T-helper 2 cell treated with Interferon-gamma antibody and Interleukin-4, amounts not matched to agents 5 μg/mL and 100 μg/mL, for 36 hours (primary cell): ENCODE results near the gene ACTL8.
"Not testable (repeated sequence)": the region's sequence is repeated elsewhere in the genome, so short reads cannot be mapped to it uniquely, and the experiment has no call there.

ENCODE experiments used
- DNase-seq: peaks from one replicate; pipeline ENCODE4 v3.0.0; 2021; ENCODE audit warnings: low spot score
- H3K27ac Mint-ChIP-seq: one replicate; pipeline ENCODE4 v1.8.0; 2021; ENCODE audit warnings: mild to moderate bottlenecking, mixed read lengths
- H3K27me3 Mint-ChIP-seq: one replicate; pipeline ENCODE4 v1.8.0; 2021; ENCODE audit warnings: low read depth, mixed read lengths
- H3K36me3 Mint-ChIP-seq: one replicate; pipeline ENCODE4 v1.8.0; 2021; ENCODE audit warnings: low read depth, mixed read lengths
- H3K4me1 Mint-ChIP-seq: one replicate; pipeline ENCODE4 v1.8.0; 2021; ENCODE audit warnings: low read depth, mixed read lengths
- H3K4me3 Mint-ChIP-seq: one replicate; pipeline ENCODE4 v1.8.0; 2022; ENCODE audit warnings: mild to moderate bottlenecking, moderate library complexity, mixed read lengths
- H3K9me3 Mint-ChIP-seq: one replicate; pipeline ENCODE4 v1.8.0; 2021; ENCODE audit warnings: mixed read lengths

Gene ACTL8

GRCh38 chr1:17743008-17743647, 12.0 kb upstream of the ACTL8 start:
- H3K4me1 Mint-ChIP-seq: no peaks in the 10 kb centered on the region
- H3K4me3 Mint-ChIP-seq: no peak overlapping the region
- H3K9me3 Mint-ChIP-seq: no peaks in the 10 kb centered on the region
- no peak for DNase-seq
- no peaks in the 10 kb centered on the region for H3K36me3 Mint-ChIP-seq
- peaks cover 3% of the 10 kb centered on the region for H3K27me3 Mint-ChIP-seq
- H3K27ac Mint-ChIP-seq: no peak overlapping the region

GRCh38 chr1:17743925-17744324, 11.2 kb upstream of the ACTL8 start:
- no peak overlapping the region for H3K27ac Mint-ChIP-seq
- H3K4me1 Mint-ChIP-seq: no peaks in the 10 kb centered on the region
- no peak for DNase-seq
- no peaks in the 10 kb centered on the region for H3K9me3 Mint-ChIP-seq
- no peak overlapping the region for H3K4me3 Mint-ChIP-seq
- H3K27me3 Mint-ChIP-seq: peaks cover 3% of the 10 kb centered on the region
- H3K36me3 Mint-ChIP-seq: no peaks in the 10 kb centered on the region

GRCh38 chr1:17744666-17745478, 10.3 kb upstream of the ACTL8 start:
- H3K9me3 Mint-ChIP-seq: no peaks in the 10 kb centered on the region
- no peaks in the 10 kb centered on the region for H3K4me1 Mint-ChIP-seq
- no peaks in the 10 kb centered on the region for H3K36me3 Mint-ChIP-seq
- DNase-seq: no peak
- peaks cover 3% of the 10 kb centered on the region for H3K27me3 Mint-ChIP-seq
- H3K4me3 Mint-ChIP-seq: no peak overlapping the region
- H3K27ac Mint-ChIP-seq: no peak overlapping the region

GRCh38 chr1:17745479-17745955, 9.6 kb upstream of the ACTL8 start:
- no peak for DNase-seq
- peaks cover 3% of the 10 kb centered on the region for H3K27me3 Mint-ChIP-seq
- no peak overlapping the region for H3K4me3 Mint-ChIP-seq
- no peak overlapping the region for H3K27ac Mint-ChIP-seq
- no peaks in the 10 kb centered on the region for H3K4me1 Mint-ChIP-seq
- no peaks in the 10 kb centered on the region for H3K9me3 Mint-ChIP-seq
- no peaks in the 10 kb centered on the region for H3K36me3 Mint-ChIP-seq

- H3K9me3 Mint-ChIP-seq, H3K36me3 Mint-ChIP-seq, H3K4me3 Mint-ChIP-seq, H3K27ac Mint-ChIP-seq, H3K27me3 Mint-ChIP-seq, DNase-seq, H3K4me1 Mint-ChIP-seq: not testable (repeated sequence)
These were observed 8.9 kb upstream of the ACTL8 start for GRCh38 chr1:17746281-17746680.

GRCh38 chr1:17746920-17747319, 8.2 kb upstream of the ACTL8 start:
- no peak overlapping the region for H3K27ac Mint-ChIP-seq
- no peaks in the 10 kb centered on the region for H3K36me3 Mint-ChIP-seq
- no peak for DNase-seq
- peaks cover 3% of the 10 kb centered on the region for H3K27me3 Mint-ChIP-seq
- no peaks in the 10 kb centered on the region for H3K4me1 Mint-ChIP-seq
- H3K9me3 Mint-ChIP-seq: no peaks in the 10 kb centered on the region
- no peak overlapping the region for H3K4me3 Mint-ChIP-seq

- peaks cover 15% of the 10 kb centered on the region for H3K9me3 Mint-ChIP-seq
- no peak for DNase-seq
- no peaks in the 10 kb centered on the region for H3K4me1 Mint-ChIP-seq
- H3K36me3 Mint-ChIP-seq: no peaks in the 10 kb centered on the region
- H3K27ac Mint-ChIP-seq: no peak overlapping the region
- no peaks in the 10 kb centered on the region for H3K27me3 Mint-ChIP-seq
- H3K4me3 Mint-ChIP-seq: no peak overlapping the region
These were observed 4.8 kb upstream of the ACTL8 start for GRCh38 chr1:17750333-17750732.

- Mint-ChIP-seq H3K9me3 (peaks cover 25% of the 10 kb centered on the region), H3K36me3 (no peaks in the 10 kb centered on the region), H3K4me1 (no peaks in the 10 kb centered on the region), H3K4me3 (no peak overlapping the region), H3K27me3 (no peaks in the 10 kb centered on the region), H3K27ac (no peak overlapping the region)
- DNase-seq: no peak
These were observed 2.8 kb upstream of the ACTL8 start for GRCh38 chr1:17752356-17752755.

- Mint-ChIP-seq H3K4me1 (no peaks in the 10 kb centered on the region), H3K4me3 (no peak overlapping the region), H3K27me3 (no peaks in the 10 kb centered on the region), H3K36me3 (no peaks in the 10 kb centered on the region), H3K9me3 (peaks cover 53% of the 10 kb centered on the region), H3K27ac (no peak overlapping the region)
- DNase-seq: no peak
These were observed 2.3 kb downstream of the ACTL8 start for GRCh38 chr1:17757426-17757825.

- no peaks in the 10 kb centered on the region for H3K27me3 Mint-ChIP-seq
- no peak overlapping the region for H3K27ac Mint-ChIP-seq
- H3K4me3 Mint-ChIP-seq: no peak overlapping the region
- H3K36me3 Mint-ChIP-seq: no peaks in the 10 kb centered on the region
- DNase-seq: no peak
- no peaks in the 10 kb centered on the region for H3K4me1 Mint-ChIP-seq
- peaks cover 45% of the 10 kb centered on the region for H3K9me3 Mint-ChIP-seq
These were observed 4.0 kb downstream of the ACTL8 start for GRCh38 chr1:17759114-17759513.

- Mint-ChIP-seq H3K36me3 (no peaks in the 10 kb centered on the region), H3K4me3 (no peak overlapping the region), H3K9me3 (peaks cover 29% of the 10 kb centered on the region), H3K4me1 (no peaks in the 10 kb centered on the region), H3K27me3 (no peaks in the 10 kb centered on the region), H3K27ac (no peak overlapping the region)
- no peak for DNase-seq
These were observed 7.2 kb downstream of the ACTL8 start for GRCh38 chr1:17762313-17762712.

GRCh38 chr1:17763417-17763816, 8.3 kb downstream of the ACTL8 start:
- Mint-ChIP-seq H3K4me3 (no peak overlapping the region), H3K27ac (no peak overlapping the region), H3K27me3 (no peaks in the 10 kb centered on the region)

GRCh38 chr1:17763995-17764394, 8.9 kb downstream of the ACTL8 start:
- H3K4me1 Mint-ChIP-seq: no peaks in the 10 kb centered on the region
- H3K9me3 Mint-ChIP-seq: peaks cover 14% of the 10 kb centered on the region
- no peak overlapping the region for H3K27ac Mint-ChIP-seq
- no peak for DNase-seq
- no peak overlapping the region for H3K4me3 Mint-ChIP-seq
- no peaks in the 10 kb centered on the region for H3K27me3 Mint-ChIP-seq
- H3K36me3 Mint-ChIP-seq: no peaks in the 10 kb centered on the region

More at GRCh38 chr1:17763417-17763816, 8.3 kb downstream of the ACTL8 start:
- Mint-ChIP-seq H3K36me3 (no peaks in the 10 kb centered on the region), H3K4me1 (no peaks in the 10 kb centered on the region), H3K9me3 (peaks cover 19% of the 10 kb centered on the region)
- no peak for DNase-seq

GRCh38 chr1:17764591-17764990, 9.5 kb downstream of the ACTL8 start:
- Mint-ChIP-seq H3K9me3 (peaks cover 11% of the 10 kb centered on the region), H3K4me1 (no peaks in the 10 kb centered on the region), H3K27me3 (no peaks in the 10 kb centered on the region), H3K36me3 (no peaks in the 10 kb centered on the region), H3K27ac (no peak overlapping the region), H3K4me3 (no peak overlapping the region)
- DNase-seq: no peak
